HFF-Myc (cell line): ENCODE measurements around the gene CDH4.

Experiments used
- DNase-seq: peaks from one replicate; pipeline ENCODE4 v3.0.0-alpha.2; 2011; ENCODE audit warnings: low read depth; ENCODE audit errors: extremely low read depth
- H3K4me3 ChIP-seq: replicated peaks from 2 replicates; pipeline ENCODE4 v1.5.1; 2011; ENCODE audit warnings: low read depth, mild to moderate bottlenecking, control low read depth, low read length
- TF ChIP-seq, protein P1 (sequence below): IDR thresholded peaks from 2 replicates; pipeline ENCODE4 v1.5.1; 2012; ENCODE audit warnings: mild to moderate bottlenecking, low read depth, low read length, control low read depth; ENCODE audit errors: missing control alignments

CDH4 gene

DNA sequence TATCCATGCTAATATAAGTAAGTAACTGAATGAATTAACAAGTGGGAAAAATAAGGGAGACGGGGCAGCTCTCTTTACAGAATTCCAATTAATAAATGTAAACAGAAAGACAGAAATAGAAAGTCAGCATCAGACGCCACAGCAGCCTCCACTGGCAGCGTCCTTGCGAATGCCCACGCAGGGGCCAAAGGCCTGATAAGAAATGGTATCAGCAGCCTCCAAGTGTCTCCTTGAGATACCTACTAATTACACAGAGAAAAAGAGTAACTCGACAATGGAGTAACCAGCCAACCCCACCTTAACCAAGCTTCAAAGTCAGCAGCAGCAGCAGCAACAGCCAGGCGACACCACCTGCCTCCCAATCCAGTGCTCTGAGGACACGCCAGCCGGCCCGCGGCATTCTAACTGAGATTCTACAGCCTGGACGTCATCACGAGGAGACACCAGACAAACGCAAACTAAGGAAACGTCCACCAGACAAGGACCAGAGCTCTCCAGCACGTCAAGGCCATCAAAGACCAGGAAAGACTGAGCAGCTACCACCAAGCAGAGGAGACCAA, 734.8 kb downstream of the CDH4 start:
- TF ChIP-seq, protein P1, sequence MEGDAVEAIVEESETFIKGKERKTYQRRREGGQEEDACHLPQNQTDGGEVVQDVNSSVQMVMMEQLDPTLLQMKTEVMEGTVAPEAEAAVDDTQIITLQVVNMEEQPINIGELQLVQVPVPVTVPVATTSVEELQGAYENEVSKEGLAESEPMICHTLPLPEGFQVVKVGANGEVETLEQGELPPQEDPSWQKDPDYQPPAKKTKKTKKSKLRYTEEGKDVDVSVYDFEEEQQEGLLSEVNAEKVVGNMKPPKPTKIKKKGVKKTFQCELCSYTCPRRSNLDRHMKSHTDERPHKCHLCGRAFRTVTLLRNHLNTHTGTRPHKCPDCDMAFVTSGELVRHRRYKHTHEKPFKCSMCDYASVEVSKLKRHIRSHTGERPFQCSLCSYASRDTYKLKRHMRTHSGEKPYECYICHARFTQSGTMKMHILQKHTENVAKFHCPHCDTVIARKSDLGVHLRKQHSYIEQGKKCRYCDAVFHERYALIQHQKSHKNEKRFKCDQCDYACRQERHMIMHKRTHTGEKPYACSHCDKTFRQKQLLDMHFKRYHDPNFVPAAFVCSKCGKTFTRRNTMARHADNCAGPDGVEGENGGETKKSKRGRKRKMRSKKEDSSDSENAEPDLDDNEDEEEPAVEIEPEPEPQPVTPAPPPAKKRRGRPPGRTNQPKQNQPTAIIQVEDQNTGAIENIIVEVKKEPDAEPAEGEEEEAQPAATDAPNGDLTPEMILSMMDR: no peak
- no peak overlapping the region for H3K4me3 ChIP-seq
- no peak for DNase-seq

DNA sequence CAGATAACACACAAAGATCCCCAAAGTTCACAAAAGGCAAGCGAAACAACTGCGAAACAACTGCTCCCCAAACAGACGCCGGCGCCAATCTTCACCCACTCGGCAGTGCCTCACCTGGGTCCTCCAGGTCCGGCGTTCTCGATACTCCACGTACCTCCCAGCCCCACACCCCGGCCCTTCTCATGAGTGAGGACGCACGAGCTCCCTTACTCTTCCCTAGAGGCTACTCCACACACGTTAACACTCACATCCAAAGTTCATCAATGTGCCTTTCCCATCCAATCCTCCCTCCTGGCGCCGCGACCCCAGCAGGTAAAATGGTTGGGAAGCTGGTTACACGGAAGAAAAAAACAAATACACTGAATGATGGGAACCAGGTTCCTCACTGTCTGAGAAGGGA, 736.6 kb downstream of the CDH4 start:
- TF ChIP-seq, protein P1: no peak
- H3K4me3 ChIP-seq: no peak overlapping the region
- no peak for DNase-seq

DNA sequence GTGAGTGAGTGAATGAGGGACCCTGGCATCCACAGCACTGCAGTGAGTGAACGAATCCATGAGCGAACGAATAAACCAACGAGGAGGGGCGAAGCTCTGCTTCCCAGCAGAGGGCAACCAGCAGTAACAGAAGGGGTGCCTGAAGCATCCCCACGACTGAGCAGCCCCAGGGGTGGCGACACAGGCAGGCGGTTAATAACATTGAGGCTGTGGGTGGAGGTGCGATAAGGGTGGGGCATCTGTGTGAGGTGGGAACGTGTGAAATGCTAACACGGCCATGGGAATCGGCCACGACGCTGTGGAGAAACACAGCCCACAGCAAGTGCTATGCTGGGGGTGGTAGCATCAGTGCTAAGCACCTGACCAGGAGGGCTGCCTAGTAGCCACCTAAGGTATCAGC, 737.7 kb downstream of the CDH4 start:
- TF ChIP-seq, protein P1: no peak
- DNase-seq: no peak
- H3K4me3 ChIP-seq: no peak overlapping the region
